MCF 10A (cell line): ENCODE measurements around the gene HDGFL3. TPM values are rescaled to one million over a fixed set of nuclear protein-coding genes. Genes with fewer than 3 reads are reported as not detected.
"Not testable (repeated sequence)": the region's sequence is repeated elsewhere in the genome, so short reads cannot be mapped to it uniquely, and the experiment has no call there.

ENCODE experiments used
- BruUV-seq: library from RNA; stranded (reverse); fragments of 400-500 nt; replicated peaks from 2 replicates; lab custom pipeline; 2021; lab: Mats Ljungman, UMichigan
- CTCF ChIA-PET: fragments of 300-600 bp; sonication (Branson Sonifier 250); formaldehyde crosslinking; extraction: SDS; loops from one replicate; lab custom pipeline; 2021; ENCODE audit warnings: antibody characterized with exemption, inconsistent platforms; lab: Yijun Ruan, JAX
- POLR2A ChIA-PET: fragments of 300-600, 350-650 bp; sonication (Branson Sonifier 250); formaldehyde crosslinking; extraction: SDS; loops from one replicate; lab custom pipeline; 2020; ENCODE audit warnings: antibody characterized with exemption, inconsistent platforms; lab: Yijun Ruan, JAX
- DNase-seq: peaks from one replicate; pipeline ENCODE4 v3.0.0-alpha.2; 2018; ENCODE audit not compliant: unreplicated experiment
- H3K27ac Mint-ChIP-seq: one replicate; pipeline ENCODE4 v1.8.0; 2022; ENCODE audit warnings: mild to moderate bottlenecking, low read depth, mixed read lengths; ENCODE audit not compliant: unreplicated experiment
- H3K27me3 Mint-ChIP-seq: one replicate; pipeline ENCODE4 v1.8.0; 2022; ENCODE audit warnings: mixed read lengths; ENCODE audit not compliant: insufficient read depth, unreplicated experiment
- H3K36me3 Mint-ChIP-seq: one replicate; pipeline ENCODE4 v1.8.0; 2022; ENCODE audit warnings: mild to moderate bottlenecking, moderate library complexity, mixed read lengths; ENCODE audit not compliant: insufficient read depth, unreplicated experiment
- H3K4me1 Mint-ChIP-seq: one replicate; pipeline ENCODE4 v1.8.0; 2022; ENCODE audit warnings: mixed read lengths; ENCODE audit not compliant: insufficient read depth, unreplicated experiment
- H3K4me3 Mint-ChIP-seq: one replicate; pipeline ENCODE4 v1.8.0; 2022; ENCODE audit warnings: mild to moderate bottlenecking, moderate library complexity, mixed read lengths; ENCODE audit not compliant: unreplicated experiment
- H3K9me3 Mint-ChIP-seq: one replicate; pipeline ENCODE4 v1.8.0; 2022; ENCODE audit warnings: mixed read lengths; ENCODE audit not compliant: unreplicated experiment
- CTCF ChIP-seq: fragments of 200-600 bp; IDR thresholded peaks from one replicate; pipeline ENCODE4 v1.8.0; 2022; ENCODE audit warnings: antibody characterized with exemption, mild to moderate bottlenecking; ENCODE audit not compliant: unreplicated experiment
- intact Hi-C: fragments of 100-400 bp; cut with micrococcal nuclease; formaldehyde crosslinking; loops from 2 replicates; pipeline ENCODE4 v1.14.1; 2022
- total RNA-seq: library from RNA; stranded (reverse); gene quantifications from 2 replicates; pipeline ENCODE4 v1.2.3, GENCODE V29; 2022

The HDGFL3 gene
- total RNA-seq, 1 experiment from 2014 or later, result 80.4 TPM

DNA sequence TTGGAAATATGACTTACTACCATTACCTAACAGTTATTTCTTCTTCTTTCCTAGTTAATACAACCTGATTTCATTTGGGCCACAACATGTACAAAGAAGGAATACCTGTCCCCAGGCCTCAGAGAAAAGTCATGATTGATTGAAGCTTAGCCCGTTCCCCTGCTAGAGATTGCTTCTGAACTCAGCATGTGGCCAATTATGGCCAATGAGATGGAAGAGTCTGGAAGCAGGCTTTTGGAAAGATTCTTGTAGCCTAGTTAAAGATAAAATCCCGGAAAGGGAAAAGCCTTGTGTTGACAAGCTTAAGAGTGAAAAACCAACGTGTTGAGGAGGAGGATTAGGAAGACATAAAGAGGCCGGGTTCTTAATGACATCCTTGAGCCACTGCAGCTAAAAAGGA is 117.2 kb downstream of the HDGFL3 start:
- Mint-ChIP-seq H3K36me3 (no peaks in the 10 kb centered on the region), H3K27ac (no peak overlapping the region), H3K9me3 (no peaks in the 10 kb centered on the region), H3K4me3 (no peak overlapping the region), H3K4me1 (no peaks in the 10 kb centered on the region), H3K27me3 (peaks cover 14% of the 10 kb centered on the region)
- DNase-seq, result no peak
- no peak for TF ChIP-seq CTCF
- POLR2A ChIA-PET, result interaction anchor here (0.7 to 1.0 kb wide), 2 partner anchors 10 to 35 kb away, joined by 3 read pairs; no protein-coding TSS in a partner anchor
- CTCF ChIA-PET, result no interaction called here
- intact Hi-C loops, result no loop called here
- no TSS peak for BruUV-seq

GRCh38 chr15:83088876-83089275 is 118.7 kb downstream of the HDGFL3 start:
- no peak overlapping the region for H3K4me3 Mint-ChIP-seq
- no peaks in the 10 kb centered on the region for H3K36me3 Mint-ChIP-seq
- no peak for DNase-seq
- no TSS peak for BruUV-seq
- H3K27ac Mint-ChIP-seq, result no peak overlapping the region
- intact Hi-C loops, result no loop called here
- no peak for TF ChIP-seq CTCF
- ChIA-PET CTCF (interaction anchor here (0.6 kb wide), 1 partner anchor 130 kb away, joined by 3 read pairs; no protein-coding TSS in a partner anchor), POLR2A (interaction anchor here (0.6 kb wide), 1 partner anchor 86 kb away, joined by 3 read pairs; no protein-coding TSS in a partner anchor)
- peaks cover 14% of the 10 kb centered on the region for H3K27me3 Mint-ChIP-seq
- H3K9me3 Mint-ChIP-seq, result no peaks in the 10 kb centered on the region
- no peaks in the 10 kb centered on the region for H3K4me1 Mint-ChIP-seq

DNA sequence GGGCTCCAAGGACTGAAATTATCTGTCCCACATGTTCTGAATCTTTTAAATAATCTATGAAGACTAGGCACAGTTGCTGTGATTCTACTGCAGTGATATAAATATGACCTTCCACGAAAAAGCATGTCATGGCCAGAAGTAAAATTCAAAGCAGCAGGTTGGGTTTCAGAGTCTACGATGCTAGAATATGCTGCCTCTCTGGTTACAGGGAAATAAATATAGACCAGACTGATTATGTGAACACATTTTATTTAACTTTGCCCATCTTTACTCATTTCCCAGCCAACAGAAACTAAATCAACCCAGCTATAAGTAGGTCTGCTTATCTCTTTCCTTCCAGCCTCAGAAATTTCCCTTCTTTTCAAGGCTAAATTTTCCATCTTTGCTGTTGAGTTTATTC is 120.0 kb downstream of the HDGFL3 start:
- no TSS peak for BruUV-seq

DNA sequence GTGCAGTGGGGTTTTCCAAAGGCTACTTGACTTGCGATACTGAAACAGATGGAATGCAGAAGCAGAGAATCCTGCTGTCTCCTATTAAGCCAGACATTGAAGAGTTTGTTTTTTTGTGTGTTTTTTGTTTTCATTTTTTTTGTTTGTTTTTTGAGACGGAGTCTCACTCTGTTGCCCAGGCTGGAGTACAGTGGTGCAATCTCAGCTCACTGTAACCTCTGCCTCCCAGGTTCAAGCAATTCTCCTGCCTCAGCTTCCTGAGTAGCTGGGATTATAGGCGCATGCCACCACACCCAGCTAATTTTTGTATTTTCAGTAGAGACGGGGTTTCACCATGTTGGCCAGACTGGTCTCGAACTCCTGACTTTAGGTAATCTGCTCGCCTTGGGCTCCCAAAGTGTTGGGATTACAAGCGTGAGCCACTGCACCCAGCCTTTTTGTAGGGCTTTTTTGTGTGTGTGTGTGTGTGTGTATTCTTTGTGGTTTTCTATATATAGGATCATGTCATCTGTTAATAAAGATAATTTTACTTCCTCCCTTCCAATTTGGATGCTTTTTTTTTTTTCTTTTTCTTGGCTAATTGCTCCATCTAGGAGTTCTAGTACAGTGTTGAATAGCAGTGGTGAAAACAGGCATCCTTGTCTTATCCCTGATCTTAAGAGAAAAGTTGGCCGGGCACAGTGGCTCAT is 121.6 kb downstream of the HDGFL3 start:
- DNase-seq, H3K4me1 Mint-ChIP-seq, H3K4me3 Mint-ChIP-seq, BruUV-seq, POLR2A ChIA-PET, CTCF ChIA-PET, intact Hi-C loops, H3K27ac Mint-ChIP-seq, H3K9me3 Mint-ChIP-seq, H3K36me3 Mint-ChIP-seq: not testable (repeated sequence)
- peaks cover 31% of the 10 kb centered on the region for H3K27me3 Mint-ChIP-seq

More for the DNA sequence above, 120.0 kb downstream of the HDGFL3 start:
- TF ChIP-seq CTCF, result no peak
- intact Hi-C loops, result no loop called here
- H3K9me3 Mint-ChIP-seq, result no peaks in the 10 kb centered on the region
- H3K4me1 Mint-ChIP-seq, result no peaks in the 10 kb centered on the region
- ChIA-PET POLR2A (no interaction called here), CTCF (no interaction called here)
- DNase-seq, result no peak
- H3K36me3 Mint-ChIP-seq, result no peaks in the 10 kb centered on the region
- no peak overlapping the region for H3K27ac Mint-ChIP-seq
- no peak overlapping the region for H3K4me3 Mint-ChIP-seq
- H3K27me3 Mint-ChIP-seq, result peaks cover 15% of the 10 kb centered on the region

GRCh38 chr15:83085461-83085860 is 122.2 kb downstream of the HDGFL3 start:
- peaks cover 37% of the 10 kb centered on the region for H3K27me3 Mint-ChIP-seq
- H3K4me3 Mint-ChIP-seq, intact Hi-C loops, POLR2A ChIA-PET, DNase-seq, H3K4me1 Mint-ChIP-seq, BruUV-seq, H3K9me3 Mint-ChIP-seq, H3K36me3 Mint-ChIP-seq, CTCF ChIA-PET, H3K27ac Mint-ChIP-seq: not testable (repeated sequence)
